Erythroblast (primary cell): ENCODE results near the gene PRM3.

Source experiments
- GATA1 ChIP-seq: IDR thresholded peaks from 2 replicates; pipeline ENCODE4 v1.6.1; 2011; ENCODE audit warnings: low read depth, mild to moderate bottlenecking, control low read depth, low read length, moderate library complexity
- POLR2A ChIP-seq: IDR thresholded peaks from 2 replicates; pipeline ENCODE4 v1.6.1; 2011; ENCODE audit warnings: mild to moderate bottlenecking, low read length

DNA sequence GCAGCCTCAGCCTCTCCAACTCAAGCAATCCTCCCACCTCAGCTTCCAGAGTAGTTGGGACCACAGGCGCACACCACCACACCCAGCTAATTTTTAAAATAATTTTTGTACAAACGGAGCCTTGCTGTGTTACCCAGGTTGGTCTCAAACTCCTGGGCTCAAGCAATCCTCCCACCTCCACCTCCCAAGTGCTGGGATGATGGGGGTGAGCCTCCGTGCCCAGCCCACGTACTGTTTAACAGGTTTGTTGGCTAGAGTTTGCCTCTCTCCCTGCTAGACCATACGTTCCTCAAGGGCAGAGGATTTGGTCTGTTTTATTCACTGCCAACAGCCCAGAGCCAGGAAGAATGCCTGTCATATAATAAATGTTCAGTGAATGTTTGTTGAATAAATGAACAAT is 44.0 kb downstream of the PRM3 start:
- TF ChIP-seq POLR2A (no peak), GATA1 (no peak)
